ENCODE results near the gene RTF2. TPM values are rescaled to one million over a fixed set of nuclear protein-coding genes. Genes with fewer than 3 reads are reported as not detected.

RTF2 gene
- total and polyA plus RNA-seq, 7 donors: 89.0 to 128 (median 93.0) TPM

DNA sequence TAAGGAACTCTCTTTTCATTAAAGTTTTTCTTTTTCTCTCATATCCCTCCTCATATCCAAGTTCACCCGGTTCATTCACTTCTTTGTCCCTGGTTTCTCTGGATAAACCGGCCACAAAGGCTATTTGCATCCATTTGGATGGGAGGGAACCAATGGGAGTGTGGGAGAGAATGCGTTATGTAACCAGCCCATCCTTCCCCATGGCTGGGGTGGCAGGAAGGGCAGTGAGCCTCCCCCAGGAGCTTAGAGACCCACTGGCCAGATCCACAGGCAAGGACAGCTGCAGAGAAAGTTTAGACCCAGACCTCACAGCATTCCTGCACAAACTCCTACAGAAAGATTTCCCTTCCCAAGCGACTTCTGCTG lies 45.6 kb upstream of the RTF2 start:
- intact Hi-C loops (cut with DNase I): no loop called here
- no peaks in the 10 kb centered on the region for H3K36me3 ChIP-seq (ENCODE audit: insufficient read depth in 1 of 2, low read depth in 1 of 2)
- no peaks in the 10 kb centered on the region for H3K9me3 ChIP-seq
- TF ChIP-seq CTCF (IDR thresholded peaks at IDR 0.05): no peak
- H3K27ac ChIP-seq: no peak overlapping the region
- WGBS, 3 donors: 35 to 47% (median 42%) methylated on average over 4 of the region's 4 CpGs
- H3K27me3 ChIP-seq (ENCODE audit: insufficient read depth in 3 of 3, low read length in 2 of 3): no peaks in the 10 kb centered on the region
- ATAC-seq (no peak), DNase-seq (no peak)
- no peak overlapping the region for H3K4me3 ChIP-seq
- no peaks in the 10 kb centered on the region for H3K4me1 ChIP-seq

- intact Hi-C loops (cut with DNase I): no loop called here
- DNase-seq (no peak), ATAC-seq (no peak)
- no peaks in the 10 kb centered on the region for H3K4me1 ChIP-seq
- H3K36me3 ChIP-seq (ENCODE audit: insufficient read depth in 1 of 2, low read depth in 1 of 2): no peaks in the 10 kb centered on the region
- TF ChIP-seq CTCF (IDR thresholded peaks at IDR 0.05): no peak
- H3K27me3 ChIP-seq (ENCODE audit: insufficient read depth in 3 of 3, low read length in 2 of 3): no peaks in the 10 kb centered on the region
- 95 to 100% (median 100%) methylated on average over 1 of the region's 1 CpG for WGBS, 3 donors
- H3K9me3 ChIP-seq: no peaks in the 10 kb centered on the region
- no peak overlapping the region for H3K27ac ChIP-seq
- H3K4me3 ChIP-seq: no peak overlapping the region
Measured at GRCh38 chr20:56423211-56423610, 45.2 kb upstream of the RTF2 start.

DNA sequence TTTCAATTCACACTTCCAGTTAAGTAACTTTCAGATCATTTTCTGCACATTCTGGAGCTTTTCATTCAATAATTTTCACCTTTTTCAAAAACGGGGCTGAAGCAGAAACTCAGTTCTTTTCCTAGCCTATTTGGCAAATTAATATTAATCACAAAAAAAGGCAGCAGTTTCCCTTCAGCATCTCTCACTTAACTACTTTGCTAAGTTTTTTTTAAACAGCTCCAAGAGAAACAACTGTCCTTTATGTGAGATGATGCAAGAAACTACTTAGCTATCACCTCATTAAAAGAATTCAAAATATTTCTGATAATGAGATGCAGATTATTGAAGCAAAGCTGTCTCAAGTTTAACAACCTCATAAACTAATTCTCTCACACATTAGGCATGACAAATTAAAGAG lies 44.5 kb upstream of the RTF2 start:
- DNase-seq: no peak
- Histone ChIP-seq H3K36me3 (ENCODE audit: insufficient read depth in 1 of 2, low read depth in 1 of 2) (no peaks in the 10 kb centered on the region), H3K4me3 (no peak overlapping the region), H3K27ac (no peak overlapping the region), H3K9me3 (no peaks in the 10 kb centered on the region), H3K4me1 (no peaks in the 10 kb centered on the region), H3K27me3 (ENCODE audit: insufficient read depth in 3 of 3, low read length in 2 of 3) (no peaks in the 10 kb centered on the region)
- 67 to 73% (median 73%) methylated on average over 1 of the region's 1 CpG for WGBS, 3 donors
- intact Hi-C loops (cut with DNase I): no loop called here
- ATAC-seq: no peak
- TF ChIP-seq CTCF (IDR thresholded peaks at IDR 0.05): no peak

- intact Hi-C loops (cut with DNase I): no loop called here
- no peaks in the 10 kb centered on the region for H3K4me1 ChIP-seq
- ATAC-seq (no peak), DNase-seq (no peak)
- no peak overlapping the region for H3K27ac ChIP-seq
- H3K9me3 ChIP-seq: no peaks in the 10 kb centered on the region
- no peaks in the 10 kb centered on the region for H3K27me3 ChIP-seq (ENCODE audit: insufficient read depth in 3 of 3, low read length in 2 of 3)
- no peak for TF ChIP-seq CTCF (IDR thresholded peaks at IDR 0.05)
- no peak overlapping the region for H3K4me3 ChIP-seq
- no peaks in the 10 kb centered on the region for H3K36me3 ChIP-seq (ENCODE audit: insufficient read depth in 1 of 2, low read depth in 1 of 2)
- 82 to 95% (median 94%) methylated on average over 1 of the region's 1 CpG for WGBS, 3 donors
Measured at GRCh38 chr20:56424931-56425330, 43.5 kb upstream of the RTF2 start.

- Histone ChIP-seq H3K4me1 (no peaks in the 10 kb centered on the region), H3K9me3 (no peaks in the 10 kb centered on the region), H3K36me3 (ENCODE audit: insufficient read depth in 1 of 2, low read depth in 1 of 2) (no peaks in the 10 kb centered on the region), H3K4me3 (no peak overlapping the region), H3K27me3 (ENCODE audit: insufficient read depth in 3 of 3, low read length in 2 of 3) (no peaks in the 10 kb centered on the region), H3K27ac (no peak overlapping the region)
- DNase-seq: no peak
- intact Hi-C loops (cut with DNase I): no loop called here
- ATAC-seq: no peak
- 90 to 92% (median 90%) methylated on average over 9 of the region's 9 CpGs for WGBS, 3 donors
- no peak for TF ChIP-seq CTCF (IDR thresholded peaks at IDR 0.05)
Measured at GRCh38 chr20:56426026-56426425, 42.4 kb upstream of the RTF2 start.
